Trophoblast cell (in vitro differentiated cells and primary cell): ENCODE data around the gene ZNF407.

Experiments
- DNase-seq, 2 donors: peaks; one replicate each; pipeline ENCODE4 v3.0.0-alpha.2; 2016
- H2AFZ ChIP-seq: 2 replicates; pipeline ENCODE4 v1.6.1; 2013; ENCODE audit warnings: low read length, moderate library complexity, mild to moderate bottlenecking; ENCODE audit not compliant: insufficient read depth, poor library complexity
- H2AK5ac ChIP-seq: 2 replicates; pipeline ENCODE4 v1.6.1; 2013; ENCODE audit warnings: mild to moderate bottlenecking, low read length
- H2BK120ac ChIP-seq: 2 replicates; pipeline ENCODE4 v1.6.1; 2013; ENCODE audit warnings: low read length, mild to moderate bottlenecking, moderate library complexity; ENCODE audit not compliant: insufficient read depth, poor library complexity
- H2BK12ac ChIP-seq: 2 replicates; pipeline ENCODE4 v1.6.1; 2013; ENCODE audit warnings: mild to moderate bottlenecking, low read length, moderate library complexity
- H2BK5ac ChIP-seq: 2 replicates; pipeline ENCODE4 v1.6.1; 2013; ENCODE audit warnings: low read length, low read depth, moderate library complexity, mild to moderate bottlenecking; ENCODE audit not compliant: poor library complexity
- H3K14ac ChIP-seq: 2 replicates; pipeline ENCODE4 v1.6.1; 2013; ENCODE audit warnings: mild to moderate bottlenecking, low read length
- H3K18ac ChIP-seq: 2 replicates; pipeline ENCODE4 v1.6.1; 2013; ENCODE audit warnings: mild to moderate bottlenecking, low read length
- H3K23ac ChIP-seq: 2 replicates; pipeline ENCODE4 v1.6.1; 2013; ENCODE audit warnings: low read length
- H3K27ac ChIP-seq: 2 replicates; pipeline ENCODE4 v1.5.1; 2013; ENCODE audit warnings: low read depth, mild to moderate bottlenecking, inconsistent platforms, low read length, moderate library complexity
- H3K27me3 ChIP-seq: 2 replicates; pipeline ENCODE4 v1.6.1; 2013; ENCODE audit warnings: inconsistent platforms, mild to moderate bottlenecking, low read length, moderate library complexity; ENCODE audit not compliant: insufficient read depth
- H3K36me3 ChIP-seq, 2 experiments: 1 replicate in 1 of 2; 2 replicates in 1 of 2; pipeline ENCODE4 v1.6.1; 2013; ENCODE audit warnings: low read length in 2 of 2, mild to moderate bottlenecking in 2 of 2, moderate library complexity in 1 of 2; ENCODE audit not compliant: insufficient read depth in 2 of 2, control insufficient read depth in 1 of 2
- H3K4ac ChIP-seq: 2 replicates; pipeline ENCODE4 v1.6.1; 2013; ENCODE audit warnings: low read depth, mild to moderate bottlenecking, low read length, moderate library complexity
- H3K4me1 ChIP-seq, 2 experiments: 1 replicate in 1 of 2; 2 replicates in 1 of 2; pipeline ENCODE4 v1.6.1; 2013; ENCODE audit warnings: low read length in 2 of 2, mild to moderate bottlenecking in 2 of 2, moderate library complexity in 1 of 2; ENCODE audit not compliant: insufficient read depth in 2 of 2, control insufficient read depth in 1 of 2
- H3K4me2 ChIP-seq: 2 replicates; pipeline ENCODE4 v1.6.1; 2013; ENCODE audit warnings: inconsistent platforms, mild to moderate bottlenecking, low read length, moderate library complexity
- H3K4me3 ChIP-seq: 2 replicates; pipeline ENCODE4 v1.5.1; 2013; ENCODE audit warnings: mild to moderate bottlenecking, low read depth, low read length, inconsistent platforms
- H3K79me1 ChIP-seq: one replicate; pipeline ENCODE4 v1.6.1; 2013; ENCODE audit warnings: low read length
- H3K79me2 ChIP-seq: 2 replicates; pipeline ENCODE4 v1.6.1; 2013; ENCODE audit warnings: low read length, mild to moderate bottlenecking; ENCODE audit not compliant: control insufficient read depth, insufficient read depth, poor library complexity
- H3K9ac ChIP-seq: 2 replicates; pipeline ENCODE4 v1.6.1; 2013; ENCODE audit warnings: mild to moderate bottlenecking, low read length
- H3K9me3 ChIP-seq: 2 replicates; pipeline ENCODE4 v1.6.1; 2013; ENCODE audit warnings: low read depth, mild to moderate bottlenecking, control low read depth, inconsistent platforms, low read length; ENCODE audit not compliant: insufficient read depth
- H4K12ac ChIP-seq: 2 replicates; pipeline ENCODE4 v1.6.1; 2013; ENCODE audit warnings: low read depth, mild to moderate bottlenecking, low read length, moderate library complexity
- H4K8ac ChIP-seq: 2 replicates; pipeline ENCODE4 v1.6.1; 2013; ENCODE audit warnings: low read depth, mild to moderate bottlenecking, low read length, moderate library complexity
- H4K91ac ChIP-seq: one replicate; pipeline ENCODE4 v1.6.1; 2013; ENCODE audit warnings: low read depth, mild to moderate bottlenecking, low read length, moderate library complexity
- WGBS: extraction: QIAGEN DNeasy Blood & Tissue Kit; methylation state at CpG from one replicate; pipeline ENCODE4 v1.1.7; 2013; ENCODE audit warnings: missing lambda C conversion rate; ENCODE audit not compliant: insufficient read length, insufficient coverage; ENCODE audit errors: extremely low coverage; 5-methylcytosine and 5-hydroxymethylcytosine counted together

Gene ZNF407

DNA sequence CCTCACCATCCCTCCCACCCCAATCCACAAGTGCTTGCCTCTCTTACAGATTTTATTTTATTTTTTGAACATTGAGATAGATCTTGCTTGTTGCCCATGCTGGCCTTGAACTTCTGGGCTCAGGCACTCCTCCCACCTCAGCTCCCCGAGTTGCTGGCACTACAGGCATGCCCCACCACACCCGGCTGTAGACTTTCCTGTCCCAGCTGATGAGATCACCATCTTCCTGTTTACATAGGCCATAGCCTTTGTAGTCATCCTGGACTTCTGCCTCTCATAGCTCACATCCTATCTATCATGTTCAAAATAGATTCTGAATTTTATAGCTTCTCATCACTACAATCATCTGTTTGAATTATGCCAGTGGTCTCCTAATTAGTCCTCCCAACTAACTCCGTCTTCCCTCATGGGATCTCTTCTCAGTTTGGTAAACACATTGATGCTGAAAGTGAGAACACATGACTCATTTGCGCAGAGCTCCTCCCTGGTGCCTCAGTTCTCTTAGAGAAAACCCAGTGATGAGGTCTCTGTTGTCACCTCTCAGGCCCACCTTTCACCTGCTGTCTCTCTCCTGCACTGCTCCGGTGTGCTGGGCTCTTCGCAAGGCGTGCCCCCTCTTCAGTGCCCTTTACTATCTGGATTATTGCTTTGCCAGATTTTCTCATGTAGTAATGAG, 243.0 kb downstream of the ZNF407 start:
- DNase-seq: no peak
- H3K14ac ChIP-seq: no peak overlapping the region
- H3K4me2 ChIP-seq: no peak overlapping the region
- peaks cover 5% of the 10 kb centered on the region for H3K79me1 ChIP-seq
- no peak overlapping the region for H2AFZ ChIP-seq
- no peaks in the 10 kb centered on the region for H3K27me3 ChIP-seq
- H4K91ac ChIP-seq: no peak overlapping the region
- no peak overlapping the region for H2BK12ac ChIP-seq
- peaks cover 1% of the 10 kb centered on the region for H3K79me2 ChIP-seq
- H3K4me3 ChIP-seq: no peak overlapping the region
- H2BK120ac ChIP-seq: no peak overlapping the region
- no peaks in the 10 kb centered on the region for H3K36me3 ChIP-seq
- peaks cover 7 to 10% of the 10 kb centered on the region in 2 experiments for H3K4me1 ChIP-seq
- no peak overlapping the region for H2BK5ac ChIP-seq
- H3K18ac ChIP-seq: no peak overlapping the region
- H4K12ac ChIP-seq: no peak overlapping the region
- no peak overlapping the region for H3K27ac ChIP-seq
- H2AK5ac ChIP-seq: no peak overlapping the region
- no peak overlapping the region for H3K23ac ChIP-seq
- no peak overlapping the region for H4K8ac ChIP-seq
- no CpG with 5 or more reads among the region's 7 CpGs for WGBS
- no peak overlapping the region for H3K4ac ChIP-seq
- H3K9me3 ChIP-seq: no peaks in the 10 kb centered on the region
- no peak overlapping the region for H3K9ac ChIP-seq

- H2BK120ac ChIP-seq: no peak overlapping the region
- H3K4me3 ChIP-seq: no peak overlapping the region
- peaks cover 1% of the 10 kb centered on the region for H3K79me2 ChIP-seq
- H3K14ac ChIP-seq: no peak overlapping the region
- no peak overlapping the region for H4K12ac ChIP-seq
- no peak overlapping the region for H3K9ac ChIP-seq
- no peak overlapping the region for H2AK5ac ChIP-seq
- no CpG with 5 or more reads among the region's 6 CpGs for WGBS
- no peak overlapping the region for H3K27ac ChIP-seq
- H3K4me1 ChIP-seq: peaks cover 5 to 8% of the 10 kb centered on the region in 2 experiments
- no peaks in the 10 kb centered on the region for H3K36me3 ChIP-seq
- H4K8ac ChIP-seq: no peak overlapping the region
- H3K18ac ChIP-seq: no peak overlapping the region
- H3K79me1 ChIP-seq: peaks cover 2% of the 10 kb centered on the region
- H2BK12ac ChIP-seq: no peak overlapping the region
- H3K4ac ChIP-seq: no peak overlapping the region
- no peaks in the 10 kb centered on the region for H3K27me3 ChIP-seq
- H3K4me2 ChIP-seq: no peak overlapping the region
- no peak overlapping the region for H2BK5ac ChIP-seq
- no peak overlapping the region for H2AFZ ChIP-seq
- no peak overlapping the region for H4K91ac ChIP-seq
- no peak for DNase-seq
- H3K23ac ChIP-seq: no peak overlapping the region
- H3K9me3 ChIP-seq: no peaks in the 10 kb centered on the region
Measured at GRCh38 chr18:74841248-74841647, 243.6 kb downstream of the ZNF407 start.

DNA sequence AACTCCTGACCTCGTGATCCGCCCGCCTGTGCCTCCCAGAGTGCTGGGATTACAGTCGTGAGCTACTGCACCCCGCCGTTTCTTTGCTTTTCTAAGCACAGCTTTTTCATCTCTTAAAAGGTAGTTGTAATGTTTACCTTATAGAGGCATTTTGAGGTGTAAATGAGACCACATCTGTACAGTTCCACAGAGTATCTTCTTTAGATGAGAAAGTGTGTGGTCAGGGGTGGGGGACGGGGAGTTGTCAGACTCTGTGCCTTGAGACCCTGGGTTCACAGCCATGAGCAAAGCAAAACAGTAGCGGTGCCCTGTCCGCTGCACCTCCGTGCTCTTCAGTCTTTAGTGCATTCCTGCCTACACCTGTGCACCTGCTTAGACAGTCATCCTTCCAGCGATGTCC, 251.6 kb downstream of the ZNF407 start:
- H3K79me1 ChIP-seq: no peaks in the 10 kb centered on the region
- WGBS: no CpG with 5 or more reads among the region's 11 CpGs
- no peak overlapping the region for H4K12ac ChIP-seq
- H2BK12ac ChIP-seq: no peak overlapping the region
- no peak overlapping the region for H2AFZ ChIP-seq
- no peak overlapping the region for H3K4me2 ChIP-seq
- H3K18ac ChIP-seq: no peak overlapping the region
- peak overlapping the region; percentile 21 for H2BK5ac ChIP-seq
- no peak for DNase-seq
- H3K9me3 ChIP-seq: no peaks in the 10 kb centered on the region
- H3K27me3 ChIP-seq: no peaks in the 10 kb centered on the region
- H4K91ac ChIP-seq: no peak overlapping the region
- H2BK120ac ChIP-seq: no peak overlapping the region
- H3K14ac ChIP-seq: no peak overlapping the region
- peak overlapping the region; percentile 69 for H2AK5ac ChIP-seq
- no peaks in the 10 kb centered on the region for H3K4me1 ChIP-seq
- H3K36me3 ChIP-seq: no peaks in the 10 kb centered on the region
- no peak overlapping the region for H3K4me3 ChIP-seq
- H4K8ac ChIP-seq: no peak overlapping the region
- no peaks in the 10 kb centered on the region for H3K79me2 ChIP-seq
- no peak overlapping the region for H3K27ac ChIP-seq
- H3K9ac ChIP-seq: no peak overlapping the region
- H3K4ac ChIP-seq: no peak overlapping the region
- peak overlapping the region; percentile 87 for H3K23ac ChIP-seq

DNA sequence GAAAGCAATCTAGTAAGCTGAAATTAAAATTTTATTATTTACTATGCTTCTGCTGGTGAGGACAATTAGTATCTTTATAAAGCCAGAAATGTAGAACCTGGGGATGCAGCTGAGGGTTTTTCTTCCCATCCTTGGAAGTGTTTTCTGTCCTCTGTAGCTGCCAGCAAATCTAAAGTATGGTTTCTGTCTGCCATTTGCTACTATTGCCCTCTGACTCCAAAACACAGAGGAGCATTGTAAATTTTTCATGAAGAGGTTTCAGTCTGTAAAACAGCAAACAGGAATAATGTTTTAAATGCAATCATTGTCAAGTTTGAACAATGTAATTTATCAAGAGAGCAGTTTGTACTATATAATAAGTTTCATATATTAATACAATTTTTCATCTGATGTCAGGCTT, 258.8 kb downstream of the ZNF407 start:
- Histone ChIP-seq H4K12ac (no peak overlapping the region), H3K4me2 (no peak overlapping the region), H3K27me3 (no peaks in the 10 kb centered on the region), H4K91ac (no peak overlapping the region), H2BK120ac (no peak overlapping the region), H2BK12ac (no peak overlapping the region), H3K9me3 (no peaks in the 10 kb centered on the region), H2AFZ (no peak overlapping the region), H3K27ac (no peak overlapping the region), H3K9ac (no peak overlapping the region), H3K4ac (no peak overlapping the region), H2BK5ac (no peak overlapping the region), H2AK5ac (no peak overlapping the region), H3K18ac (no peak overlapping the region), H4K8ac (no peak overlapping the region), H3K14ac (no peak overlapping the region), H3K4me3 (no peak overlapping the region), H3K4me1 (no peaks in the 10 kb centered on the region), H3K79me2 (no peaks in the 10 kb centered on the region), H3K36me3 (no peaks in the 10 kb centered on the region), H3K79me1 (no peaks in the 10 kb centered on the region), H3K23ac (no peak overlapping the region)
- DNase-seq: no peak
